Caki2 (cell line): ENCODE measurements around the gene TRRAP. TPM values are rescaled to one million over a fixed set of nuclear protein-coding genes. Genes with fewer than 3 reads are reported as not detected.
"Not testable (repeated sequence)": the region's sequence is repeated elsewhere in the genome, so short reads cannot be mapped to it uniquely, and the experiment has no call there.

Source experiments
- DNase-seq: peaks from one replicate; pipeline ENCODE4 v3.0.0-alpha.2; 2015; ENCODE audit warnings: low read depth
- in situ Hi-C: cut with HindIII; loops from 2 replicates; pipeline ENCODE4 v1.10.0; 2016; ENCODE audit warnings: low sequenced_read_pairs, low pct_unique_long_range_greater_than_20kb, mixed read lengths
- total RNA-seq: library from RNA; depleted of rRNA; stranded (reverse); fragments of >200 nt; shearing (Covaris generic); gene quantifications from 2 replicates; pipeline ENCODE4 v1.2.3, GENCODE V29; 2014; ENCODE audit warnings: low replicate concordance; rRNA removed

TRRAP gene
- 5.9 and 6.5 TPM in 2 replicates for total RNA-seq

- DNase-seq, result peak; percentile 63
These were observed at the start of gene TRRAP for GRCh38 chr7:98878365-98879197. TRRAP (plus strand) TSS chr7:98878532; CDS start chr7:98881151, 2,619 bp downstream.

GRCh38 chr7:98830972-98831548 is 47.3 kb upstream of the TRRAP start:
- in situ Hi-C loops, result no loop called here
- no peak for DNase-seq

More at GRCh38 chr7:98878365-98879197, at the start of gene TRRAP:
- in situ Hi-C loops, result no loop called here

GRCh38 chr7:98831641-98832221 is 46.6 kb upstream of the TRRAP start:
- DNase-seq, result no peak
- in situ Hi-C loops, result no loop called here

GRCh38 chr7:98833022-98833421 is 45.3 kb upstream of the TRRAP start:
- in situ Hi-C loops, result no loop called here
- DNase-seq, result no peak

- in situ Hi-C loops, result no loop called here
- no peak for DNase-seq
These were observed 43.4 kb upstream of the TRRAP start for GRCh38 chr7:98834949-98835348.

GRCh38 chr7:98836811-98837629 is 41.3 kb upstream of the TRRAP start:
- DNase-seq, result peak; percentile 44
- in situ Hi-C loops, result no loop called here

- in situ Hi-C loops, result no loop called here
- DNase-seq, result no peak
These were observed 40.7 kb upstream of the TRRAP start for GRCh38 chr7:98837630-98837972.

GRCh38 chr7:98840096-98840495 is 38.2 kb upstream of the TRRAP start:
- DNase-seq, result no peak
- in situ Hi-C loops, result no loop called here

- DNase-seq, result peak; percentile 99
- in situ Hi-C loops, result no loop called here
These were observed 37.6 kb upstream of the TRRAP start for GRCh38 chr7:98840722-98841121.

- DNase-seq, result peak; percentile 92
- in situ Hi-C loops, result no loop called here
These were observed 36.9 kb upstream of the TRRAP start for GRCh38 chr7:98841179-98841997.

GRCh38 chr7:98842552-98842951 is 35.8 kb upstream of the TRRAP start:
- DNase-seq, in situ Hi-C loops: not testable (repeated sequence)

GRCh38 chr7:98848918-98849317 is 29.4 kb upstream of the TRRAP start:
- in situ Hi-C loops, result no loop called here
- DNase-seq, result no peak

GRCh38 chr7:98852826-98853225 is 25.5 kb upstream of the TRRAP start:
- in situ Hi-C loops, result no loop called here
- no peak for DNase-seq

- no peak for DNase-seq
These were observed 22.5 kb upstream of the TRRAP start for GRCh38 chr7:98855610-98856422.

GRCh38 chr7:98860071-98860470 is 18.3 kb upstream of the TRRAP start:
- in situ Hi-C loops, result no loop called here
- DNase-seq, result no peak

More at GRCh38 chr7:98855610-98856422, 22.5 kb upstream of the TRRAP start:
- in situ Hi-C loops, result no loop called here

GRCh38 chr7:98862203-98862602 is 16.1 kb upstream of the TRRAP start:
- DNase-seq, result no peak
- in situ Hi-C loops, result no loop called here
